Limb (tissue), 2 donors: ENCODE data around the gene DNA2.

ENCODE experiments used
- DNase-seq, 2 donors: peaks; one replicate each; pipeline ENCODE4 v3.0.0-alpha.2; 2016; ENCODE audit errors: extremely low spot score in 2 of 2

The DNA2 gene

DNA sequence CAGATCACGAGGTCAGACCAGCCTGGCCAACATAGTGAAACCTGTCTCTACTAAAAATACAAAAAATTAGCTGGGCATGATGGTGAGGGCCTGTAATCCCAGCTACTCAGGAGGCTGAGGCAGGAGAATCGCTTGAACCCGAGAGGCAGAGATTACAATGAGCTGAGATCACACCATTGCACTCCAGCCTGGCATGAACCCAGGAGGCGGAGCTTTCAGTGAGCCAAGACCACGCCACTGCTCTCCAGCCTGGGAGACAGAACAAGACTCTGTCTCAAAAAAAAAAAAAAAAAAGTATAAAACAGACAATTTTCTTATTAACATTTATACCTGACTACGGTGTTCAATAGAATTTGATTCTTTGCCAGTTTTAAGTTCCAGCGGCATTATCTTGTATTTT lies 22.1 kb downstream of the DNA2 start:
- peak in 1 of 2 donors; percentile 36 for DNase-seq

DNA sequence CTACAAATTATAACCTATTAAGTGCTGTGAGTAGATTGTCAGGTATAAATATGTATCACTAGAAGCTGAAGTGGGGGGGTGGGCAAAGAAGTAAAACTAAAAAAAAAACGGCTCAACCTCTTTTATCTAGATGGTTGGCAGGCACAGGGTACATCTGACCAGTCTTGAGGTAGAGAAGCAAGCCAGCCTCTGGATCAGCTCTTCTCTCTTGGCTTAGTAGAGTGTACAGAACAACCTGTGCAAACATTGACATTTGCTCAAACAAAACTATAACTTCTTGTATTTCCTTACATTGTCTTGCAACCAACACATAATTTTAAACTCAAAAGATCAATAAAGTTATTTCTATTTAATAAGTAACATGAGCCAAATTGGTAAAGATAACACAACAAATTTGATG lies 25.6 kb downstream of the DNA2 start:
- no peak for DNase-seq

DNA sequence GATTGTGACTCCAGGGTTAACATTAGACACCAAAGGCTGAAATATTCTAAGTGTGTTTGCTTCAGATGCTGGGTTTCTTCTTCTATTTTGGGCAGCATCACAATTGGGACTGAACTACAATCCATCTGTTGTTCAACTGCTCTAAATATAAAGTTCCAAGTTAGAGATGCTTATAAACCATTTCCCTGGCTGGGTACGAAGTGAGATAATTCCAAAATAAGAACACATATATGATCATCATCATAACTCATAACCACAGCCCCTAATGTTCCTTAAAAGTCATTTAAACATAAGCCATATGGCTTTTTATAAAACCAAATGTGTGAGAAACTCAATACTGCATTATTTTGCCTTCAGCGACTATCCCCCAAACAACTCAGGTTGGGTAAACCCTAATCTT lies 28.8 kb downstream of the DNA2 start:
- DNase-seq, result no peak

DNA sequence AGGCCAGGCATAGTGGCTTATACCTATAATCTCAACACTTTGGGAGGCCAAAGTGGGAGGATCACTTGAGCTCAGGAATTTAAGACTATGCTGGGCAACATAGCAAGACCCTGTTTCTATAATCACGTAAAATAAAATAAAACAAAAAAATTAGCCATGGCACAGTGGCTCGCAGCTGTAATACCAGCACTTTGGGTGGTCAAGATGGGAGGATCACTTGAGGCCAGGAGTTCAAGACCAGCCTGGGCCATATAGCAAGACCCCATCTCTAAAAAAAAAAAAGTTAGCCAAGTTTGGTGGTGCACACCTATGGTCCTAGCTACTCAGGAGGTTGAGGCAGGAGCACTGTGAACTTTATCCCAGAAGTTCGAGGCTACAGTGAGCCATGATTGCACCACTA lies 30.9 kb downstream of the DNA2 start:
- DNase-seq, result no peak

DNA sequence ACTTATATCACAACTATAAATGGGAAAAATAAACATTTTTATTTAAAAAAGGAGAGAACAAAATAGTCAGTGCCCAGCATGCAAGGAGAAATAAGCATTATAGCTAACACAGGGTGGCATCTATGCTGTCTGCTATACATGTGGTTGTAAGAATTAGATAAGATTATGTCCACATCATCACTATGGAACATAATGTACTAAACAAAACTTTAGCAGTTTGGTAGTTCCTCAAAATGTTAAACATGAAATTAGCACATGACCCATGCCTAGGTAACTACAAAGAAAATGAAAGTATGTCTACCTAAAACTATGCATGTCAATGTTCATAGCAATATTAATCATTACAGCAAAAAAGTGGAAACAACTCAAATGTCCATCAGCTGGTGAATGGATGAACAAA lies 36.0 kb downstream of the DNA2 start:
- no peak for DNase-seq

DNA sequence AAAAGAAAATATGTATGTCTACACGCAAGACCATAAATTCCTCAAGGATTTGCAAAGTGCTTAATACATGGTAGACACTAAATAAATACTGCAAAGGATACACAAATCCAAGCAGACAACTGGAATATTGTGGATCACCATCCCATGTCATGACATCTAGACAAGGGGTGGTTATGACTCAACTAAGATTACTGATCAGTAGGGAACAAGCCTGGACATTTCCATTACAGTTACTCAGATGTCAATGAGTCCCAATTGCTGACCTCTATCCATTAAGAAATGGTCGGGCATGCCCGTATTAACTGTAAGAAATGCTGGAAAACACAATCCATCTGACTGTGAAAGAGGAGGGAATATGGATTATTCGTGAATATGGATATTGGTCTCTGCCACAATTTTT lies 37.1 kb downstream of the DNA2 start:
- no peak for DNase-seq

DNA sequence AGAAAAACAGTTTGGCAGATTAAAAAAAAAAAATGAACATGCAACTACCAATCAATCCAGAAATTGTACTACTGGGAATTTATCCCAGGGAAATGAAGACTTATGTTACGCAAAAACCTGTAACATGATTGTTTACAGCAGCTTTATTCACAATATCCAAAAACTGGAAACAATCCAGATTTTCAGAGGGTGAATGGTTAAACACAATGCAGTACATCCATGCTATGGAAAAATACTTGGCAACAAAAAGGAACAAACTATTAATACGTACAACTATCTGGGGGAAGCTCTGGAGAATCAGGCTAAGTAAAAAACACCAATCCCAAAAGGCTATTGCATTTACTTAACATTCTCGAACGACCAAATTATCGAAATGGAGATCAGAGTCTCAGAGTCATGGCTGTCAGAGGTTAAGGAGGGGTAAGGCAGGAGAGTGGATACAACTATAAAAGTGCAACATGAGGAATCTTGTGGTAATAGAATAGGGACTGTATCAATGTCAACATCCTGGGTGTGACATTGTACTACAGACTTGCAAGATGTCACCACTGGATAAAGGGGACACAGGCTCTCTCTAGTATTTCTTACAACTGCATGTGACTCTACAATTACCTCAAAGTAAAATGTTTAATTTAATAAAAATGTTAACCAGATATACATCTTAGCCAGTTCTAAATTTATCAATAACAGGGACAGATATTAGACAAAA lies 43.2 kb downstream of the DNA2 start:
- no peak for DNase-seq

DNA sequence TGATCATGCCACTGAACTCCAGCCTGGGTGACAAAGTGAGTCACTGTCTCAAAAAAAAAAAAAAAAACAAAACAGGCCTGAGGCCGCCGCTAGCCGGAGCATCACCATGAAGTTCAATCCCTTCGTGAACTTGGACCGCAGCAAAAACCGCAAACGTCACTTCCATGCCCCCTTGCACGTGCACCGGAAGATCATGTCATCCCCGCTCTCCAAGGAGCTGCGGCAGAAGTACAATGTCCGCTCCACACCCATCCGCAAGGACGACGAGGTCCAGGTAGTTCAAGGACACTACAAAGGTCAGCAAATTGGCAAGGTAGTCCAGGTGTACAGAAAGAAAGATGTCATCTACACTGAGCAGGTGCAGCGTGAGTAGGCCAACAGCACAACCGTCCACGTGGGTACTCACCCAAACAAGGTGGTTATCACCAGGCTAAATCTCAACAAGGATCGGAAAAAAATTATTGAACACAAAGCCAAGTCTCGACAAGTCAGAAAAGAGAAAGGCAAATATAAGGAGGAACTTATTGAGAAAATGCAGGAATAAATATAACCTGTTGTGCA lies 47.2 kb downstream of the DNA2 start:
- DNase-seq, result no peak

DNA sequence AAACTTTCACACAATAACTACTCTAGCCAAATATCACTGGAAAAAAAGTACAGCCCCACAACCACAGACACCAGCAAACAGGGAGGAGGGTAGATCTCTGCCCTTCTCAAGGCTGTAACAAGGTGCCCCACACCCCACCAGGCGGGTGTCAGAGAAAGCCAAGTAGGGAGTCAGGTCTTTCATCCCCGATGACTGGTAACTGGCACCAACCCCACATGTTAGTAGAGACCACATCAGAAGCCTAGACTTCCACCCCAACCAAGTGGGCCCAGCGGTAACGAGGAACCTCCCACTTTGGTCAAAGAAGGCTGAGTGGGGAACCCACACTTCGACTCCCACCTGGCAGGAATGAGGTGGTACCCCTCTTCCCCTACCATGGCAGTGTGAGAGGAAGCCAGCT lies 48.3 kb downstream of the DNA2 start:
- DNase-seq, result no peak

DNA sequence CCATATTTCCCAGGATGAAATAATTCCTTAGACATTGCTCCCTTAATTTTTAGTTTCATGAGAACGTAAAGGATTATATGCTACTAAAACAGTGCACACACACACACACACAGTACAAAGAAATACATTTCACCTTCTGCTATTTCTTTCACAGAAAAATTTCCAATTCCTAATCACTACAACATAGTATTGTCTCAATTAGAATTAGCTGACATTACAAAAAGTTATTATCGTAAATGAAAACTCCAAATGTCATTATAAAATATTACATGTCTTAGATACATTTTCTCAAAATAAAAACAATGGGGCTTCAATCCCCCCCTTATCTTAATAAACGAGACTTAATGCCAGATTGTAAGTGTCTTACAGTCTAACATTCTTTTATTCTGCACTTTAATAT lies 52.4 kb downstream of the DNA2 start:
- DNase-seq, result no peak

DNA sequence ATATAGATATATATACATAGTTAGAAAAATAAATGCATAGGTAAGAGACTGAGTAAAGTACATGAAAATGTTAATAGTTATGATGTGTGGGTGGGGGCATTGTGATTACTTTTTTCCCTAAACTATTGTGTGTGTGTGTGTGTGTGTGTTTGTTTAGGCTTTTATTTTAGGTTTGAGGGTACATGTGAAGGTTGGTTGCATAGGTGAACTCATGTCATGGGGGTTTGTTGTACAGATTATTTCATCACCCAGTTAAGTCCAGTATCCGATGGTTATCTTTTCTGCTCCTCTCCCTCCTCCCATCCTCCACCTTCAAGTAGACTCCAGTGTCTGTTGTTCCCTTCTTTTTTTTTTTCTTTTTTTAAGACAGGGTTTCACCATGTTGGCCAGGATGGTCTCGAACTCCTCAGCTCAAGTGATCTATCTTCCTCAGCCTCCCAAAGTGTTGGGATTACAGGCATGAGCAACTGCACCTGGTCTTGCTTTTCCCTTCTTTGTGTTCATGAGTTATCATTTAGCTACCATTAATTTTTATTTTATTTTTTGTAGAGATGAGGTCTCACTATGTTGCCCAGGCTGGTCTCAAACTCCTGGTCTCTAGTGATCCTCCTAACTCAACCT lies 62.8 kb downstream of the DNA2 start:
- no peak for DNase-seq

DNA sequence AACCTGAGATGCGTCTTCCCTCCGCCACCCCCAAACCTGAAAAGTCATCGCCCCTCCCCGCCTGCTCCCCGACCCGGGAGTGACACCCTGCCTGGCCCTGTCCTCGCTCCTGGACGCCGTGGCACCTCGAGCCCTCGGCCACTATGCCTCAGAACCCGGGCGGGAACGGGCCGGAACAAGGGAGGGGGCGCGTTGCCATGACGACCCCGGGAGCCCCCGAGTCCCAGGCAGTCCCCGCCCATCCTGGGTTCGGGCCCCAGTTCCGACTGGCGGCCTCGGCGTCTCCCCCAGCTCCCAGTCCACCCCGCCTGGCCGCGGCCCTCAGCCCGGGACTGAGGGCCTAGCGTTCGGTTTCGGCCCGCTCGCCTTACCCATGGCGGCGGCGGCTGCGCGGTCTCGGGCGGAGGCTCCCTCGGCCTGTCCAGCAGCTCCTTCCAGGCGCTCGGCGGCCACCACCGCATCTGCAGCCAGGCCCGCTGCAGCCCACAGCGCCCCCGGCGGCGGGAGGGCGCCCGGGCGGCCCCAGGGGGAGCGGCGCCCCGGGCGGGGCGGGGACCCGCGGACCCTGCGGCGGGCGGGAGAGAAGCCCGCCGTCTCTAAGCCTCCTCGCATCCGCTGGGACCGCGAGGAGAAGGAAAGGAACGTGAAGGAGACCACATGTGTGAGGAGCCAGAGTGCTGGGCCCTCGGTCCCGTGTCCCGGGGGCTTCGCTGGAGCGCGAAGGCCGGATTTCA lies 64.8 kb downstream of the DNA2 start, which contains the start of gene RUFY2:
TSS of gene RUFY2 (minus strand) at position 463 of the 734 bp plus-strand sequence. CDS start at position 375, 88 bp downstream.
- DNase-seq, result peak; percentile 82 to 93

DNA sequence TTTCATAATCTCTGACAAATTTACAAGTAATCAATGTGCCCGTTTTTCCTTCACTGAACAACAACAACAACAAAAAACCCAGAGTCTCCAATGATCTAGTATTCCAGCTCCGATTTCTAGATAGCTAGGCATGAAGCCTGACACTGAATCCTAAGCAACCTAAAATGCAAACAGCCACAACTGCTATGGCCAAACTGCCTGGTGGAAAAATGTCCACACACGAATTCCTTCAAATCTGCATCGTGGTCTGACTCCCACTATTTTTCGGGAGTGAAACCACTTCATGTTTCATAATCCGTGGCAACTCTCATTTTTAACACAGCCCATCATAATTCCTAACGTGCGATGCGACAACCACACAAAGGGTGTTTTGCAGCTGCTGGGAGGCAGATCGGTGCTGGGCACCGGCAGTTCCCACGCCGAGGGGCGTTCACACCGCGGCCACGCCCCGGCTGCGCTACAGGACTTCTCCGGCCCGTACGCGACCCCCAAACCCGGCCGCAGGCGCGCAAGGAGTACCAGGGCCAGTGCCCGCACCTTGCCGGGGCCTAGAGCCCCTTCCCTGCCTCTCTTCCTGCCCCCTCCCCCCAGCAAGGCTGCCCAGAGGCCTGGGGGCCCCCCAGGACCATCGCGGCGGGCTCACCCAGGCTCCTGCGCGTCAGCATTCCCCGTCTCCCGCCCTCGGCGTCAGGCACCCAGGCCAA lies 65.5 kb downstream of the DNA2 start:
- peak; percentile 58 to 83 for DNase-seq

DNA sequence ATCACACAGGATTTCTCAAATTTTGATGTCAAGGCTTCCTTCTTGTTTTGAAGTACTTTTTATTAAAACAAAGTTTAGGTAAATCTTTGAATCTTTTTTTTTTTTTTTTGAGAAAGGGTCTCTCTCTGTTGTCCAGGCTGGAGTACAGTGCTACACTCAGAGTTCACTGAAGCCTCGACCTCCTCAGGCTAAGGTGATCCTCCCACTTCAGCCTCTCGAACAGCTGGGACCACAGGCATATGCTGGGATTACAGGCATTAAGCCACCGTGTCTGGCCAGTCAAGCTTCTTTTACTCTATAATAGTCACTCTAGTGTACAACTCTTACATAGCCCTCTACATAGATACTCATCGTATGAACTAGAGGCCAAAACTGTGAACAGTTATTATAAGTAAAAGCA lies 68.1 kb downstream of the DNA2 start:
- DNase-seq, result no peak

DNA sequence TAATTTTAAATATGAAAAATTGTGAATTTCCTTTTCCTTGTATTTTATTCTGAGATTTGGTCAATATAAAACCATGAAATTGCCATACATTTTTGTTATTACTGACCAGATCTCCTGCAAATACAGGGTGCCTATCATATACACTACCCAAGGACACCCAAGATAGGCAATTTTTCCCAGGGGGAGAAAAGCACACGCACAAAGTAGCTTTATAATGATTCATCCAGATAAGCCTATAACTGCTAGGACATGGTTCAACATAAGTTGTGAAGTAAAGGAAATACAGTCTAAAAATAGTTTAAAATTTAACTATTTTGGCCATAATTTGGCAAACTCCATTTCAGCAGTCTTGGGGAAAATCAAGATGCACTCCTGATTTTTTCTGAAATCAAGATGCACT lies 69.5 kb downstream of the DNA2 start:
- no peak for DNase-seq

DNA sequence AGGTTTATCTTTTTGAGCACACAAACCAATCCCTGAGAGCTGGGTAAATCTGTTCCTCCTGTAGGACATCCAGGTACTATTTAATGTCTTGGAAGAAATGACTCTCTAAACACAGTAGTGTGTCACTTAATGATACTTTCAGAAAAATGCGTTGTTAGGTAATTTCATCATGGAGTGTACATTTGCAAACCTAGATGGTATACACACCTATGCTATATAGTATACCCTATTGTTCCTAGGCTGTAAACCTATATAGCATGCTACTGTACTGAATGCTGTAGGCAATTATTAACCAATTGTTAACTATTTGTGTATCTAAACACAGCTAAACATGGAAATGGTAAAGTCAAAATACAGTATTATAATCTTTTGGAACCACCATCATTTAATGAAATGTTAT lies 74.8 kb downstream of the DNA2 start:
- no peak for DNase-seq

DNA sequence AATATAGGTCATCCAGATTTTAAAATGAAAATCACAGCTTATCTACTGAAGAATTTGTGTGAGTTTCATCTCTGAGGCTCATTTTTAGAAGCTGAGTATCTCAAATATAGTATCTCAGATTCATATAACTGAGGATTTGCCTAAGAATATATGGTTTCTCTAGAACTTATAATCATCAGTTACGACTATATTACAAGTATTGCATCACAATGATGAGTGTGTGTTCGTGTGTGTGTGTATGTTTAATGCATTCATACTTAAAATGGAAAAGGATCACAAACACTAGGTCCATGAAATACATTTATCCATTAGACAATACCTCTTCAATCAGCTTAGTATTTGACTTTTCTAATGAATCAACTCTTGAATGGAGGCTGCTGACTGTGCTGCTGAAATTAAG lies 86.0 kb downstream of the DNA2 start:
- DNase-seq, result no peak

DNA sequence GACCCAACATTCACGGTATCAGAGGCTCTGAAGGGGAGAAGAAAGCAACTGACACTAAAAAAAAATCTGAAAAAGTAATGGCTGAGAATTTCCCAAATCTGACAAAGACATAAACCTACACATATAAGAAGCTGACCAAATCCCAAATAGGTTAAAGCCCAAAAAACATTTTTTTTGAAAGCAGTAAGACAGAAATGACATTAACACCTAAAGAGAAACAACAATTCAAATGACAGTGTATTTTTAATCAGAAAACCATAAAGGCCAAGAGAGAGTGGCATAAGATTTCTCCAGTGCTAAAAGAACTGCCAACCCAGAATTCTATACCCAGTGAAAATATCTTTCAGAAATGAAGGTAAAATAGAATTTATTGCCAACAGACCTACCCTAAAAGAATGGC lies 100.2 kb downstream of the DNA2 start:
- no peak for DNase-seq

DNA sequence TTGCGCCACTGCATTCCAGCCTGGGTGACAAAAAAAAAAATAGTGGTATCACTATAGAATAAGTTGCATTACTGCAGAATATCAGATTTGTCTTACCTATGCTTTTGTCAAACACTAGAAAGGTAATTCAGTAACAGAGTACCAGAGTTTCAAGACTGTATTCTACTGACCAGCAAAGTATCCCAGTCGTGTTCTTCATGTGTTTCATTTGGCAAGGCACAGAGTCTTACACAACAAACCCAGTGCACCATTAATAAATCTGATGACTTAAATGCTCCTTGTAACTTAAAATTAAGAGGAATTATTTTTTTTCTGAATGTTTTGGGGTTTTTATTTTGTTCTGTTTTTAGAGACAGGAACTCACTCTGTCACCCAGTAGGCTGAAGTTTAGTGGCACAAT lies 104.7 kb downstream of the DNA2 start:
- DNase-seq, result no peak

DNA sequence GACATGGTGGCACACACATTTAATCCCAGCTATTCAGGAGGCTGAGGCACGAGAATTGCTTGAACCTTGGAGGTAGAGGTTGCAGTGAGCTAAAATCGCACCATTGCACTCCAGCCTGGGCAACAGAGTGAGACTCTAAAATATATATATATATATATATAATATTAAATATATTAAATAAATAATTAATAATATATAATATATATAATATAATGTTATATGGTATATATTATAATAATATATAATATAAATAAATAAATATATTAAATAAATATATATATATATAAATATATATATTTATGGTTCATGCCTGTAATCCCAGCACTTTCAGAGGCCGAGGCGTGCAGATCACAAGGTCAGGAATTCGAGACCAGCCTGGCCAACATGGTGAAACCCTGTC lies 105.2 kb downstream of the DNA2 start:
- no peak for DNase-seq

DNA sequence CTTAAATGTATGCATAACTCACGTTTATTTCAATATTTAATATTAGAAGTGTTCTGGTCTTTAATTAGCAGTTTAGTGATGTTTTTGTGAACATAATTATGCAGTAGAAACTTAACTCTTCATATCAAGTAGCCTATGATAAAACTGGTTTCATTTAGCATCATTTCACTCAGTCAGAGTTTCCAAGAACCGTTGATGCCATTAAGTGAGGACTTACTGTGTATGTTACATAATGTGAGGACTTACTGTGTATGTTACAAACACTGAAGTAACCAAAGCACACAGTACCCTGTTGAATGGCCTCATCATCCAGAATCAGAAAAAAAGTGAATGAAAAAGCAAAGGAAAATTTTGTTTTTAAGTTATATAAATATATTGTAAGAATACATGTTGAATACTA lies 106.2 kb downstream of the DNA2 start:
- DNase-seq, result no peak
